ENCODE results near the gene ATP5F1A.

ATP5F1A gene

GRCh38 chr18:46067438-46068007, 30.6 kb downstream of the ATP5F1A start:
- H3K27ac ChIP-seq (ENCODE audit: low read length) = no peak overlapping the region
- no peak for DNase-seq (ENCODE audit: low read depth, low spot score)

GRCh38 chr18:46062781-46063180, 35.3 kb downstream of the ATP5F1A start:
- H3K36me3 ChIP-seq (ENCODE audit: control insufficient read depth, insufficient read depth, low read length) = no peaks in the 10 kb centered on the region
- no peak overlapping the region for H3K27ac ChIP-seq (ENCODE audit: low read length)
- no CpG with 5 or more reads among the region's 5 CpGs for WGBS (ENCODE audit: insufficient coverage, insufficient read length)
- H3K9me3 ChIP-seq (ENCODE audit: control insufficient read depth, insufficient read depth, low read length) = no peaks in the 10 kb centered on the region
- DNase-seq (ENCODE audit: low read depth, low spot score) = no peak
- no peaks in the 10 kb centered on the region for H3K4me1 ChIP-seq (ENCODE audit: control insufficient read depth, insufficient read depth, low read length)
- H3K4me3 ChIP-seq (ENCODE audit: low read length) = no peak overlapping the region
- H3K27me3 ChIP-seq (ENCODE audit: control insufficient read depth, insufficient read depth, low read length) = no peaks in the 10 kb centered on the region

More at GRCh38 chr18:46067438-46068007, 30.6 kb downstream of the ATP5F1A start:
- H3K4me3 ChIP-seq (ENCODE audit: low read length) = no peak overlapping the region
- H3K9me3 ChIP-seq (ENCODE audit: control insufficient read depth, insufficient read depth, low read length) = no peaks in the 10 kb centered on the region
- WGBS (ENCODE audit: insufficient coverage, insufficient read length) = no CpG with 5 or more reads among the region's 5 CpGs
- peaks cover 11% of the 10 kb centered on the region; the same call in 1 of the 2 replicates for H3K27me3 ChIP-seq (ENCODE audit: control insufficient read depth, insufficient read depth, low read length)
- H3K4me1 ChIP-seq (ENCODE audit: control insufficient read depth, insufficient read depth, low read length) = 0 out of 2 replicates have a peak, but pooled peaks cover 2% of the 10 kb centered on the region
- H3K36me3 ChIP-seq (ENCODE audit: control insufficient read depth, insufficient read depth, low read length) = no peaks in the 10 kb centered on the region

GRCh38 chr18:46061796-46062195, 36.3 kb downstream of the ATP5F1A start:
- WGBS (ENCODE audit: insufficient coverage, insufficient read length) = no CpG with 5 or more reads among the region's 1 CpG
- DNase-seq (ENCODE audit: low read depth, low spot score) = no peak
- H3K9me3 ChIP-seq (ENCODE audit: control insufficient read depth, insufficient read depth, low read length) = no peaks in the 10 kb centered on the region
- no peak overlapping the region for H3K27ac ChIP-seq (ENCODE audit: low read length)
- H3K4me3 ChIP-seq (ENCODE audit: low read length) = no peak overlapping the region
- H3K36me3 ChIP-seq (ENCODE audit: control insufficient read depth, insufficient read depth, low read length) = no peaks in the 10 kb centered on the region
- H3K27me3 ChIP-seq (ENCODE audit: control insufficient read depth, insufficient read depth, low read length) = no peaks in the 10 kb centered on the region
- H3K4me1 ChIP-seq (ENCODE audit: control insufficient read depth, insufficient read depth, low read length) = no peaks in the 10 kb centered on the region

- WGBS (ENCODE audit: insufficient coverage, insufficient read length) = no CpG with 5 or more reads among the region's 3 CpGs
- Histone ChIP-seq H3K27ac (ENCODE audit: low read length) (no peak overlapping the region), H3K4me1 (ENCODE audit: control insufficient read depth, insufficient read depth, low read length) (no peaks in the 10 kb centered on the region), H3K9me3 (ENCODE audit: control insufficient read depth, insufficient read depth, low read length) (no peaks in the 10 kb centered on the region), H3K36me3 (ENCODE audit: control insufficient read depth, insufficient read depth, low read length) (no peaks in the 10 kb centered on the region), H3K4me3 (ENCODE audit: low read length) (no peak overlapping the region), H3K27me3 (ENCODE audit: control insufficient read depth, insufficient read depth, low read length) (no peaks in the 10 kb centered on the region)
- no peak for DNase-seq (ENCODE audit: low read depth, low spot score)
These were observed 36.7 kb downstream of the ATP5F1A start for GRCh38 chr18:46061387-46061786.

- Histone ChIP-seq H3K36me3 (ENCODE audit: control insufficient read depth, insufficient read depth, low read length) (no peaks in the 10 kb centered on the region), H3K27me3 (ENCODE audit: control insufficient read depth, insufficient read depth, low read length) (no peaks in the 10 kb centered on the region), H3K4me1 (ENCODE audit: control insufficient read depth, insufficient read depth, low read length) (no peaks in the 10 kb centered on the region), H3K9me3 (ENCODE audit: control insufficient read depth, insufficient read depth, low read length) (no peaks in the 10 kb centered on the region), H3K4me3 (ENCODE audit: low read length) (no peak overlapping the region), H3K27ac (ENCODE audit: low read length) (no peak overlapping the region)
- 100% methylated on average over 1 of the region's 3 CpGs for WGBS (ENCODE audit: insufficient coverage, insufficient read length)
- DNase-seq (ENCODE audit: low read depth, low spot score) = no peak
These were observed 37.7 kb downstream of the ATP5F1A start for GRCh38 chr18:46060359-46060841.

GRCh38 chr18:46055838-46056230, 42.3 kb downstream of the ATP5F1A start:
- H3K4me3 ChIP-seq (ENCODE audit: low read length) = no peak overlapping the region
- no peaks in the 10 kb centered on the region for H3K9me3 ChIP-seq (ENCODE audit: control insufficient read depth, insufficient read depth, low read length)
- no peak overlapping the region for H3K27ac ChIP-seq (ENCODE audit: low read length)
- no CpG with 5 or more reads among the region's 4 CpGs for WGBS (ENCODE audit: insufficient coverage, insufficient read length)
- DNase-seq (ENCODE audit: low read depth, low spot score) = no peak
- H3K4me1 ChIP-seq (ENCODE audit: control insufficient read depth, insufficient read depth, low read length) = no peaks in the 10 kb centered on the region
- no peaks in the 10 kb centered on the region for H3K27me3 ChIP-seq (ENCODE audit: control insufficient read depth, insufficient read depth, low read length)
- H3K36me3 ChIP-seq (ENCODE audit: control insufficient read depth, insufficient read depth, low read length) = no peaks in the 10 kb centered on the region

- no CpG with 5 or more reads among the region's 6 CpGs for WGBS (ENCODE audit: insufficient coverage, insufficient read length)
- Histone ChIP-seq H3K4me1 (ENCODE audit: control insufficient read depth, insufficient read depth, low read length) (no peaks in the 10 kb centered on the region), H3K27ac (ENCODE audit: low read length) (no peak overlapping the region), H3K4me3 (ENCODE audit: low read length) (no peak overlapping the region), H3K9me3 (ENCODE audit: control insufficient read depth, insufficient read depth, low read length) (no peaks in the 10 kb centered on the region), H3K36me3 (ENCODE audit: control insufficient read depth, insufficient read depth, low read length) (no peaks in the 10 kb centered on the region), H3K27me3 (ENCODE audit: control insufficient read depth, insufficient read depth, low read length) (no peaks in the 10 kb centered on the region)
- DNase-seq (ENCODE audit: low read depth, low spot score) = no peak
These were observed 42.9 kb downstream of the ATP5F1A start for GRCh38 chr18:46054956-46055837.

GRCh38 chr18:46053368-46054095, 44.6 kb downstream of the ATP5F1A start:
- Histone ChIP-seq H3K9me3 (ENCODE audit: control insufficient read depth, insufficient read depth, low read length) (no peaks in the 10 kb centered on the region), H3K36me3 (ENCODE audit: control insufficient read depth, insufficient read depth, low read length) (no peaks in the 10 kb centered on the region), H3K27me3 (ENCODE audit: control insufficient read depth, insufficient read depth, low read length) (no peaks in the 10 kb centered on the region), H3K27ac (ENCODE audit: low read length) (no peak overlapping the region), H3K4me3 (ENCODE audit: low read length) (no peak overlapping the region), H3K4me1 (ENCODE audit: control insufficient read depth, insufficient read depth, low read length) (no peaks in the 10 kb centered on the region)
- WGBS (ENCODE audit: insufficient coverage, insufficient read length) = no CpG with 5 or more reads among the region's 6 CpGs
- no peak for DNase-seq (ENCODE audit: low read depth, low spot score)

GRCh38 chr18:46051731-46052461, 46.2 kb downstream of the ATP5F1A start:
- no peak overlapping the region for H3K27ac ChIP-seq (ENCODE audit: low read length)
- no peak for DNase-seq (ENCODE audit: low read depth, low spot score)
- WGBS (ENCODE audit: insufficient coverage, insufficient read length) = no CpG with 5 or more reads among the region's 6 CpGs
- H3K27me3 ChIP-seq (ENCODE audit: control insufficient read depth, insufficient read depth, low read length) = no peaks in the 10 kb centered on the region
- H3K9me3 ChIP-seq (ENCODE audit: control insufficient read depth, insufficient read depth, low read length) = no peaks in the 10 kb centered on the region
- H3K4me3 ChIP-seq (ENCODE audit: low read length) = no peak overlapping the region
- H3K36me3 ChIP-seq (ENCODE audit: control insufficient read depth, insufficient read depth, low read length) = no peaks in the 10 kb centered on the region
- no peaks in the 10 kb centered on the region for H3K4me1 ChIP-seq (ENCODE audit: control insufficient read depth, insufficient read depth, low read length)

GRCh38 chr18:46050268-46050667, 47.8 kb downstream of the ATP5F1A start:
- WGBS (ENCODE audit: insufficient coverage, insufficient read length) = no CpG with 5 or more reads among the region's 5 CpGs
- H3K4me1 ChIP-seq (ENCODE audit: control insufficient read depth, insufficient read depth, low read length) = no peaks in the 10 kb centered on the region
- no peak for DNase-seq (ENCODE audit: low read depth, low spot score)
- H3K9me3 ChIP-seq (ENCODE audit: control insufficient read depth, insufficient read depth, low read length) = no peaks in the 10 kb centered on the region
- no peaks in the 10 kb centered on the region for H3K27me3 ChIP-seq (ENCODE audit: control insufficient read depth, insufficient read depth, low read length)
- H3K36me3 ChIP-seq (ENCODE audit: control insufficient read depth, insufficient read depth, low read length) = no peaks in the 10 kb centered on the region
- H3K27ac ChIP-seq (ENCODE audit: low read length) = no peak overlapping the region
- H3K4me3 ChIP-seq (ENCODE audit: low read length) = no peak overlapping the region

All from iPS DF 6.9 (cell line).